DND-41 (cell line): ENCODE data around the gene NARF.

Experiments used
- CTCF ChIP-seq: IDR thresholded peaks from 2 replicates; pipeline ENCODE4 v1.5.1; 2012; ENCODE audit warnings: borderline replicate concordance, low read length, moderate library complexity, mild to moderate bottlenecking; ENCODE audit not compliant: poor library complexity, severe bottlenecking; ENCODE audit errors: extremely low read depth
- EZH2 ChIP-seq: IDR thresholded peaks from 3 replicates; pipeline ENCODE4 v1.6.1; 2012; ENCODE audit warnings: borderline replicate concordance, low read depth, mild to moderate bottlenecking, moderate library complexity, low read length, inconsistent platforms; ENCODE audit not compliant: severe bottlenecking

- TF ChIP-seq CTCF: no peak
- TF ChIP-seq EZH2: no peak
Observed at GRCh38 chr17:82437325-82437668, 21.2 kb upstream of the NARF start.
